Mucosa of descending colon (tissue), 3 donors: ENCODE measurements around the gene EPHB3. TPM values are rescaled to one million over a fixed set of nuclear protein-coding genes. Genes with fewer than 3 reads are reported as not detected.

Experiments
- ATAC-seq: fragments of 200-7000 bp; cut with Tn5 transposase; one replicate; pipeline ENCODE4 v1.9.1; 2020; ENCODE audit warnings: mild to moderate bottlenecking, moderate library complexity
- DNase-seq, 3 donors: peaks; one replicate each; pipeline ENCODE4 v3.0.0-alpha.2; 2020
- H3K36me3 ChIP-seq: fragments of 200-600 bp; one replicate; pipeline ENCODE4 v1.8.0; 2021; ENCODE audit warnings: low read depth, mild to moderate bottlenecking
- H3K4me1 ChIP-seq: fragments of 200-600 bp; one replicate; pipeline ENCODE4 v1.8.0; 2021; ENCODE audit warnings: low read depth, mild to moderate bottlenecking
- H3K4me3 ChIP-seq: fragments of 200-600 bp; one replicate; pipeline ENCODE4 v1.8.0; 2021; ENCODE audit warnings: mild to moderate bottlenecking
- H3K9me3 ChIP-seq: fragments of 200-600 bp; one replicate; pipeline ENCODE4 v1.8.0; 2021; ENCODE audit warnings: mild to moderate bottlenecking
- intact Hi-C, 2 donors: fragments of 100-400 bp; cut with DNase I in 1 of 2; cut with micrococcal nuclease in 1 of 2; formaldehyde crosslinking; loops; one replicate each; pipeline versions ENCODE4 v1.11.0 to v1.11.1; 2022; cut with DNase I, micrococcal nuclease
- total RNA-seq, 3 donors: library from RNA; stranded (reverse); fragmentation: NEBNext Ultra II Directional in 2 of 3; extraction: Animal tissue kit (Norgen Biotek cat#: 25700) in 2 of 3; gene quantifications; one replicate each; pipeline versions ENCODE4 v1.2.1 to v1.2.4, GENCODE V29; 2021 to 2023
- TF ChIP-seq, protein P1 (sequence below): fragments of 200-600 bp; IDR thresholded peaks from one replicate; pipeline ENCODE4 v1.8.0; 2022; ENCODE audit warnings: antibody characterized with exemption, mild to moderate bottlenecking
- donor health status: DM: no; HTN: no; CAD: no; lungs with moderate emphysema.
- donor health status: DM: no; HTN: no; CAD: no.
- donor health status: DM: no; HTN: yes; CAD: no.

Gene EPHB3
- total RNA-seq, 3 donors from 2014 or later: 14.1 to 57.2 (median 33.6) TPM

DNA sequence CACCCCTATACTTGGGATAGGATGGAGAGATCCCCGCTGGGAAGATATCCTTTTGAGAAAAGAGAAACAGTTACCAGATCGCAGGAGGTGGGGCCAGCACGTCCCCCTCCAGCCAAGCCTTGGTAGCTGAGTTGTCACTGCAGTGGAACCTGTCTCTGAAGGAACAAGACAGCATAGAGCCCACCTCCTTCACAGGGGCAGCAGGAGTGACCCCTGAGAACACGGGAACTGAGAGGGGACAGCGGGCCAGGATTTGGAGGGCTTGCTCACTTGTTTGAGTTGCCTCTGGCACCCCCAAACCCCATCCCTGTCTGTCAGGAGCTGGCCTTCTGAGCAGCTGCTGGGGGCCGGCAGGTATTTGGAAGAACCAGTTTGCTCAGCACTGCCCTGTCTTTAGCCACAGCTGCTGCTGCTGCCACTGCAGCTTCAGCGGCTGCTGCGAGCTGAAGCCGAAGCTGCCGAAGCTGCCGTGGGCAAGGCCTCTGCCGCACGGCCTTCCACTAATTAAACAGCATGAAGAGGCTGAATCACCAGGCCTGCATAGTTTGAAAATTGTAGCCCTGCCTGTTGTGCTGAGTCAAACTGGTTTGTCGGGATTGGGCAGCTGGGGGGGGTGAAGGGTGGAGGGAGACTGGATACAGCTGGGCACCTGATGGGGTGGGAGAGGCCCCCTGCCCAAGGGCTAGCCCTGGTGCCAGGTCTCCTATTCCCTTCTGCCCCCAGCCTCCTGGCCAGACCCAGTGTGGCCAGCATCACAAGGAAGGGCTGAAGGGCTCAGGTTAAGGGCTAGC lies 4.0 kb downstream of the EPHB3 start:
- TF ChIP-seq, protein P1, sequence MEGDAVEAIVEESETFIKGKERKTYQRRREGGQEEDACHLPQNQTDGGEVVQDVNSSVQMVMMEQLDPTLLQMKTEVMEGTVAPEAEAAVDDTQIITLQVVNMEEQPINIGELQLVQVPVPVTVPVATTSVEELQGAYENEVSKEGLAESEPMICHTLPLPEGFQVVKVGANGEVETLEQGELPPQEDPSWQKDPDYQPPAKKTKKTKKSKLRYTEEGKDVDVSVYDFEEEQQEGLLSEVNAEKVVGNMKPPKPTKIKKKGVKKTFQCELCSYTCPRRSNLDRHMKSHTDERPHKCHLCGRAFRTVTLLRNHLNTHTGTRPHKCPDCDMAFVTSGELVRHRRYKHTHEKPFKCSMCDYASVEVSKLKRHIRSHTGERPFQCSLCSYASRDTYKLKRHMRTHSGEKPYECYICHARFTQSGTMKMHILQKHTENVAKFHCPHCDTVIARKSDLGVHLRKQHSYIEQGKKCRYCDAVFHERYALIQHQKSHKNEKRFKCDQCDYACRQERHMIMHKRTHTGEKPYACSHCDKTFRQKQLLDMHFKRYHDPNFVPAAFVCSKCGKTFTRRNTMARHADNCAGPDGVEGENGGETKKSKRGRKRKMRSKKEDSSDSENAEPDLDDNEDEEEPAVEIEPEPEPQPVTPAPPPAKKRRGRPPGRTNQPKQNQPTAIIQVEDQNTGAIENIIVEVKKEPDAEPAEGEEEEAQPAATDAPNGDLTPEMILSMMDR: no peak
- Histone ChIP-seq H3K36me3 (no peaks in the 10 kb centered on the region), H3K9me3 (no peaks in the 10 kb centered on the region), H3K4me3 (no peak overlapping the region), H3K4me1 (peaks cover 54% of the 10 kb centered on the region)
- peak; percentile 38 for ATAC-seq
- DNase-seq: peak; percentile 78 to 83 (median 79)
- intact Hi-C loops: loop anchor here in 1 of 2 donors (5.0 kb wide), 1 partner anchor 147 kb away; the partner anchor contains the start of gene MAGEF1

DNA sequence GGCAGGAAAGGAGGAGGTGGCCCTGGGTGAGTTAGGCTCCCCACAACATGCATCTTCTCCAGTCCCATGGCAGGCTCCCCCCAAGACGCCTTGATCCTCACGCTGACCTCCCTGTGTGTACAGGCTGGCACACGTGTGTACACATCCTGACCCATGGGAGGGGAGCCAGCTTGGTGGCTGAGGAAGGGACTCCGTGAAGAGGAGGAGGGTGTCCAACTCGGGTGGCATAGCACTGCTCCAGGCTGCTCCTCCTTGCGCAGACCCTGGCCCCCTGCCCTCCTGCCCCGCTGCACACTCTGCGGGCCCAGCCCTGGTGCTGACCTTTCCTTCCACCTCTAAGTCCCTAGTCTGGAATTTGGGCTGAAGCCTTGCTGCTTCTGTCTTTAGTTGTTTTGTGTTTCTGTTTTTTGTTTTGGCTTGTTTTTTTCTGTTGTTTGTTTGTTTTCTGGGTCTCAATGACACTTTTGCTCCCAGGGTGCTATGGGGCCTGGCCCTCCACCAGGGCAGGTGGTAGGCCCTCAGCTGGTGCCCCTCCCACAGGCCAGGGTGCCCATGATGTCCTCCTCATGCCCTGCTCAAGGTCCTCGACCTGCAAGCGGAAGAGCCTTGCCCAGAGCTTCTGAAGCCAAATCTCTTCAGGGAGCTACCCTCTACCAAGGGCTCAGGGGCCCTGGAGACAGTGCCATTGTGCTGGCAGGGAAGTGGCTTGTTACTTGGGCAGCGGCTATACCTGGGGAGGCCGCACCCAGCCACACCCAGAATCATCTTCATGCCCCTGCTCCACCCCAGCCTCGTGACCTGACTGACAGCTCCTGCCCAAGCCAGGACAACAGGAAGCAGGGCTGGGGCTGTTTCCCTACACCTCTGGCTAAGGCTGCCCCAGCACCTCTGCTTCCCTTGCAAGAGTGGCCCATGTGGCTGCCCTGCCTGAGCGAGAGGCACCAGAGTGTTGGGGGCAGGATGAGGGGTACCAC lies 5.1 kb downstream of the EPHB3 start:
- H3K4me1 ChIP-seq: peaks cover 48% of the 10 kb centered on the region
- H3K9me3 ChIP-seq: no peaks in the 10 kb centered on the region
- DNase-seq (peak; percentile 86 to 90 (median 88)), ATAC-seq (peak; percentile 66)
- intact Hi-C loops: loop anchor here in 1 of 2 donors (5.0 kb wide), 1 partner anchor 146 kb away; the partner anchor contains the start of gene MAGEF1
- no peaks in the 10 kb centered on the region for H3K36me3 ChIP-seq
- TF ChIP-seq, protein P1: no peak
- no peak overlapping the region for H3K4me3 ChIP-seq

DNA sequence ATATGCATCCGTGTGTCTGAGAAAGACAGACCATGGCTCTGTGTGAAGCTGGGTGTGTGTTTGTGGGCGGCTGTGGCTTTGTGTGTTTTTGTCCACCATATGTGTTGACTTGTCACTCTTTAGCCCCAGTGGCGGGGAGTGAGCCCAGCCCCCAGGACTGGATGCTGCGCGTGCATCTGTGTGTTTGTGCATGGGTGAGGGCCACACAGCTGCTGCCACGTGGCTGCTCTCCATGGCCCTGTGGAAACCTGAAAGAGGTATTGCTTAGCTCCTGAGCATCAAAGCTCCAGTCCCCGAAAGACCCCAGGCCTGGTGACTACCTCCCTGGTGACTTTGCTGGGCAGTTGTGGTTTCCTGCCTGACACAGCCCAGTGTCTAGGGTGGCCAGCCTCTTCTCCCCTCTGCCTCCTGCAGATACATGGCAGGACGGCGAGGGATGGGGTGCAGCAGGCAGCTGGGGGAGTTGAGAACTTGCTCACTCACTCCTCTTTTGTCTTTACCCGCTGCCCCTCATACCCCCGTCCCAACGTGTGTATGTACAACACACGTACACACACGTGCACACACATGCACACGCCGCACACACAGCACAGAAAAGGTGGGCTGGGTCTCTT lies 6.5 kb downstream of the EPHB3 start:
- Histone ChIP-seq H3K36me3 (no peaks in the 10 kb centered on the region), H3K4me3 (no peak overlapping the region), H3K4me1 (peaks cover 48% of the 10 kb centered on the region), H3K9me3 (no peaks in the 10 kb centered on the region)
- TF ChIP-seq, protein P1: no peak
- intact Hi-C loops: loop anchor here in 1 of 2 donors (5.0 kb wide), 1 partner anchor 144 kb away; the partner anchor contains the start of gene MAGEF1
- ATAC-seq: no peak
- DNase-seq: peak in 2 of 3 donors; percentile 27 to 47

DNA sequence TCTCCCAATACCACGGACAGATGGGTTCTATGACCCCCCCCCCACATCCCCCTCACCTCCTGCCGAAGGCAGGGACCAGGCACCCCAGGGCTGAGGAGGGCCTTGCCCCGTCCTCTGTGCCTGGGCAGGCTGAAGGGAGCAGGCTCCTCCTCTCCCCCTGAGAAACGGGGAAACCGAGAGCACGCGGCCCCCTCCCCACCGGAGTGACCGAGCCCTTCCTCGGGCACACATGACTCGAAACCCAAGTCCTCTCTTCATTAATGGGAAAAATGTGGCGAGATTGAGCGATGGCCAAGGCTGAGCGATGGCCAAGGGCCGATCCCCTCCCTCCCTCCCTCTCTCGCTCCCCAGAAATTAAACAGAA lies 7.0 kb downstream of the EPHB3 start:
- no peak for ATAC-seq
- intact Hi-C loops: loop anchor here in 1 of 2 donors (5.0 kb wide), 1 partner anchor 144 kb away; the partner anchor contains the start of gene MAGEF1
- peaks cover 48% of the 10 kb centered on the region for H3K4me1 ChIP-seq

More for the DNA sequence above, 7.0 kb downstream of the EPHB3 start:
- no peak for DNase-seq
- TF ChIP-seq, protein P1: no peak
- Histone ChIP-seq H3K36me3 (no peaks in the 10 kb centered on the region), H3K9me3 (no peaks in the 10 kb centered on the region), H3K4me3 (no peak overlapping the region)
